Fibroblast of villous mesenchyme (primary cell): ENCODE data around the gene GPR37L1. TPM values are rescaled to one million over a fixed set of nuclear protein-coding genes. Genes with fewer than 3 reads are reported as not detected.

ENCODE experiments used
- DNase-seq: peaks from one replicate; pipeline ENCODE4 v3.0.0-alpha.2; 2010; ENCODE audit warnings: low read depth
- H3K4me3 ChIP-seq: 2 replicates; pipeline ENCODE4 v1.5.1; 2011; ENCODE audit warnings: low read depth, mild to moderate bottlenecking, low read length
- total RNA-seq: library from RNA; depleted of rRNA; stranded (reverse); fragments of >200 nt; gene quantifications from 2 replicates; pipeline ENCODE4 v1.2.3, GENCODE V29; 2012
- TF ChIP-seq, protein P1 (sequence below): IDR thresholded peaks from 2 replicates; pipeline ENCODE4 v1.5.1; 2012; ENCODE audit warnings: low read depth, mild to moderate bottlenecking, low read length; ENCODE audit not compliant: insufficient read depth

The GPR37L1 gene
- total RNA-seq, 1 donor = under 0.01 TPM

DNA sequence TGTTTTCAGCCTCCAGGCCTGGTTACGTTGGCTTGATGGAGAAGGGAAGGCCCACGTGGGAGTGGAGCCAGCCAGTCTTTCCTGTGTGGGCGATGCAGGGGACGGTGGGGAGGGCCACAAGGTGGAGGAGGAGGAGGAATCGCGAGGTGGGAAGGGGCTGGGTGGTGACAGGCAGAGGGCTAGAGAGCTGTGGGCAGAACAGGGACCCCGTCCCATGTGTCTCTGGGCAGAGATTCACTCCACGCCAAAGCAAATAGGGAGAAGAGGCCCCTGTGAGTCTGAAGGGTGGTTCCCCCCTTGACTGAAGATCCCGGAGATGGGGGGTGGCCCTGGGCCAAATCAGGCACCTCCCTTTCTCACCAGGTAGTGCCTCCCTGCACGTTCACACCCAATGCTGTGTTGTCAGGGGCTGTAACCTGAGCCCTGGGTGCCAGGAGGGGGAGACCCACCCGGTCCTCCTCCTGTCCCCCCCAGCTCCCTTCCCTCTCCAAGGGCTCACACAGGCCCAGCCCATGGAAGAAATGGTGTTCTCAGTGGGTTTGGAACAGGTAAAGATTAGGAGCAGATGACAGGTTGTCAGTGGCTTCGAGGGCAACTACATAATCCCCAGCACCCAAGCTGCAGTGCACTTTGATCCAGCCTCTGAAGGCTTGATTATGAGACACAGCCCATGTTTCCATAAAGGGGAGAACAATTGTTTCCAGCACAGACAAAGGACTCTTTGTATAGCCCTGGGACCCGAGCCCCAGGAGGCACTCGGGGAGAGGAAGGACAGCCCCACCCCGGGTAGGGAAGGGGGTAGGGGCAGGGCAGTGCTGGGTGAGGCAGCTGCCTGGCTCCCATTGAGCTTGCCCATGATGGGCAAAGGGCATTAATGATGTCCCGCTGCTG lies 37.7 kb upstream of the GPR37L1 start:
- no peak overlapping the region for H3K4me3 ChIP-seq
- TF ChIP-seq, protein P1, sequence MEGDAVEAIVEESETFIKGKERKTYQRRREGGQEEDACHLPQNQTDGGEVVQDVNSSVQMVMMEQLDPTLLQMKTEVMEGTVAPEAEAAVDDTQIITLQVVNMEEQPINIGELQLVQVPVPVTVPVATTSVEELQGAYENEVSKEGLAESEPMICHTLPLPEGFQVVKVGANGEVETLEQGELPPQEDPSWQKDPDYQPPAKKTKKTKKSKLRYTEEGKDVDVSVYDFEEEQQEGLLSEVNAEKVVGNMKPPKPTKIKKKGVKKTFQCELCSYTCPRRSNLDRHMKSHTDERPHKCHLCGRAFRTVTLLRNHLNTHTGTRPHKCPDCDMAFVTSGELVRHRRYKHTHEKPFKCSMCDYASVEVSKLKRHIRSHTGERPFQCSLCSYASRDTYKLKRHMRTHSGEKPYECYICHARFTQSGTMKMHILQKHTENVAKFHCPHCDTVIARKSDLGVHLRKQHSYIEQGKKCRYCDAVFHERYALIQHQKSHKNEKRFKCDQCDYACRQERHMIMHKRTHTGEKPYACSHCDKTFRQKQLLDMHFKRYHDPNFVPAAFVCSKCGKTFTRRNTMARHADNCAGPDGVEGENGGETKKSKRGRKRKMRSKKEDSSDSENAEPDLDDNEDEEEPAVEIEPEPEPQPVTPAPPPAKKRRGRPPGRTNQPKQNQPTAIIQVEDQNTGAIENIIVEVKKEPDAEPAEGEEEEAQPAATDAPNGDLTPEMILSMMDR = no peak
- no peak for DNase-seq

DNA sequence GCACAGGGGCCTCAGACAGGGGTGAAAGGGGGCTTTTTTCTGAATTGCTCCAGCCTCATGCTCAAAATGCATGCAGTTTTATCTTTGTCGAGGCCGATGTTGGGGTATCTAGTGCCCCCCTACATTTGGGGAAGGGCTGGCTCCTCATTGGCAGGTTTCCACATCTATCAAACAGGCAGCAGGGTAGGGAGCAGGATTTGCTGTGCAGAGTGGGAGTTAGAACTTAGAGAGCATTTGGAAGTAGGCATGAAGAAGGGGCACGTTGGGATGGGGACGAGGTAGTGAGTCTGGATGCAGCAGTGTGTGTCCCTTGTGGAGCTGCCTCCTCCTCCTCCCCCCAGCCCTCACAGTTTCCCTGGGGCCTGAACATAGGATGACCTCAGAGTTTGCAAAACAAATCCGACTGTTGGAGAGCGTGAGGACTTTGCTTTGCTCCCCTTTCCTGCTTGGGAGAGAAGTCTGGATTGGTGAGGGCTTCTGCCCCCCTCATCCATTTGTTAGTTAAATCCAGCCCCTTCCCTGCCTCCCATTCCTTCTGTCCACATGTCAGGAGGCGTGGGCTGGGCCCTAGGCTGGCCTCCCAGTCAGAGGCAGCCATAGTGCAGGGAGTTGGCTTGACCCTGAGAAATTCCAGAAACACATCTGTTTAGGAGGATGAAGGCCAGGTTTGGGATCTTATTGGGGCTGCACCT lies 36.9 kb upstream of the GPR37L1 start:
- TF ChIP-seq, protein P1 = no peak
- no peak overlapping the region for H3K4me3 ChIP-seq
- DNase-seq = peak; percentile 28

DNA sequence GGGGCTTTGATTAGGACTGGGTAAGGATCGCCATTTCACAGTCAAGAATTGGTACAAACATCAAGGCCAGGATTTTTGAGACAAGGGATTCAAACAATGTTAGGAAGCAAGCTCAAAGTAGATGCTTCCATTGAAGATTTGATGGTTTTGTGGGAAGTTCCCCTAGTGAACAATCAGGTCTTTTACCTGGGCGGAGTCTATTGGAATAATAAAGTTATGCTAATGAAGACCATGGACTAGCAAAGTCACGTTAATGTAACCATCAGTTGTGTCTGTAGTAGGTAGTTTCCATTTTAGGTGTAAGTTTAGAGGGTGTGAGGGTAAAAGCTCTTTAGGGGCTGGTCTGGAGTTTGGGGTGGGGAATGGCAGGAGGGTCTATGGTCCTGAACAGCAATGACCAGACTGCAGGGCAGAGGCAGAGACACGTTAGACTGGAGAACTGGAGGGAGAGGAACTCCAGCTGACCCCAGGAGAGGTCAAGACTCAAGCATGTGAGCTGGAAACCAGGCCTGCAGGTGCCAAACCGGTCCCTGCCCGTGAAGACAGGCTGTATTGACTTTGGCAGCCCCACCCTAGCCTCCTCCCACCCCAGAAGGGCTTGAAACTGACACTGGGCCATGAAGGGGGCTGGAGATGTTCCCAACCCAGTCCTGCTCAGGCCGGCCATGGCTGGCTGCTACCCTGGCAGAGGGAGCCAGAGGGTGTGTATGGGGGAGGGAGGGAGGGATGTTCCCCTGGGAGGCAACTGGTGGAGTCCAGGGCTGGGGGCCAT lies 36.0 kb upstream of the GPR37L1 start:
- no peak for DNase-seq
- TF ChIP-seq, protein P1 = no peak
- H3K4me3 ChIP-seq = no peak overlapping the region

DNA sequence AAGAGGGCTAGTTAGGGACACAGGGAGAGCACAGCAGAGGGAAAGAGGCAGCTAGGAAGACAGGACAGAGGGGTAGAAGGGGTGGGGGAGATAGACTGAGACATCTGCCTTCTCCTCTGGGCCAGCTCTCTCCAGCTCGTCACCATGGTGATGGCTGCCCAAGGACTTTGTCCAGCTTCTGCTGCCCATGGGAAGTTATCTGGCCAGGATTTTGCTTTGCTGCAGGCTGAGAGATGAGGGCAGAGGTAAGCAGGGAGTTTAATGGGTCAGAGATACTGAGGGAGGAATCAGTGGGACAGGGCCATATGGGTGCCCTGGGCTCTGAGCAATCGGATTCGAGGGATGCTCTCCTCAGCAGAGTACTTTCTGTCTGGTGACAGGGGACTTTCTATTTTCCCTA lies 34.5 kb upstream of the GPR37L1 start:
- no peak for DNase-seq
- TF ChIP-seq, protein P1 = no peak

DNA sequence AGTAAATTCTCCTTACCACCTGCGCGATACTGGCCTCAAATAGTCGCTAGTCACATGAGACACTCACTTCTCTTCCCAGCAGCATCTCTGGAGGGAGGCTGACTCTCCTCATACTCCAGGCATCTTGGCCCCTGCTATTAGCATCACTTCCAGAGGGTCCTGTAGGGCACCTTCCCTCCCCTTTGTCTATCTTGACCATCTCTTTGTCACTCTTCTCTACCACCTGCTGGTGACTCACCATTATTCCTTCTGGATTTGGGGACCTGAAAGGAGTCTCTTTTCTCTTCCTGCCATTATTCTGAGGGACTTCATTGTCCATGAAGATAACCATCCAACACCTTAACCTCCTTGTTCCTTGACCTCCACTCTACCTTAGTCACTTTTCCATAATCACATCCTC lies 31.7 kb upstream of the GPR37L1 start:
- no peak for DNase-seq
- TF ChIP-seq, protein P1 = no peak
- no peak overlapping the region for H3K4me3 ChIP-seq

More for the DNA sequence above, 34.5 kb upstream of the GPR37L1 start:
- no peak overlapping the region for H3K4me3 ChIP-seq

DNA sequence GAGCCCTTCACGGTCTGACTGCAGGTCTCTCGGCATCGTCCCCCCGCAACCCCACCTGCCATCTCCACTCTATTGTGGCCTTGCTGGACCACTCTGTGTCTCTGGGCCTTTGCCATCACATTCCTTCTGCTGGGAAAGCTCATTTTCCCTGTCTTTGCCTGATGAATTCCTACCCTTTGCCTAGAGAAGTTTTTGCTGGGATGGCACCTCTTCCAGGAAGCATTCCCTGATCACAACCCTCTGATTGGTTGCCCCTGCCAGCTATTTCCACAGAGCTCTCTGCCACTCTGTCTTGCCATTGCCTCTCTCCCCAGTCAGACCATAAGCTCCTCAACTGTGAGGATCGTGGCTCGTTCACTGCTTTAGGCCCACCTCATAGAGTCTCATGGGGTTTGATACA lies 28.9 kb upstream of the GPR37L1 start:
- TF ChIP-seq, protein P1 = no peak
- no peak for DNase-seq
- no peak overlapping the region for H3K4me3 ChIP-seq
